HCT116 (cell line): ENCODE results near the gene MRPL33.

Experiments
- CEBPB ChIP-seq: IDR thresholded peaks from 2 replicates; pipeline ENCODE4 v1.6.1; 2012; ENCODE audit warnings: low read depth
- ELF1 ChIP-seq: IDR thresholded peaks from 2 replicates; pipeline ENCODE4 v1.6.1; 2012; ENCODE audit warnings: low read depth, borderline replicate concordance
- FOSL1 ChIP-seq: IDR thresholded peaks from 2 replicates; pipeline ENCODE4 v1.6.1; 2012; ENCODE audit warnings: low read depth
- POLR2AphosphoS5 ChIP-seq: IDR thresholded peaks from 2 replicates; pipeline ENCODE4 v1.6.1; 2011; ENCODE audit warnings: mild to moderate bottlenecking, low read depth, low read length, moderate library complexity
- RAD21 ChIP-seq: IDR thresholded peaks from 2 replicates; pipeline ENCODE4 v1.6.1; 2012; ENCODE audit warnings: low read depth, mild to moderate bottlenecking
- TF ChIP-seq, protein P1 (sequence below), 3 experiments: fragments of 200-600 bp in 1 of 3; sonication (generic) in 1 of 3; IDR thresholded peaks in 2 of 3; conservative IDR thresholded peaks in 1 of 3; 2 replicates each; pipeline ENCODE4 v1.5.1; 2012 to 2017; ENCODE audit warnings: low read depth in 2 of 3, low read length in 2 of 3, antibody characterized with exemption in 1 of 3, borderline replicate concordance in 1 of 3, control low read depth in 1 of 3, mild to moderate bottlenecking in 1 of 3, mixed read lengths in 1 of 3, mixed run types in 1 of 3, moderate library complexity in 1 of 3; ENCODE audit not compliant: insufficient read depth in 1 of 3

DNA sequence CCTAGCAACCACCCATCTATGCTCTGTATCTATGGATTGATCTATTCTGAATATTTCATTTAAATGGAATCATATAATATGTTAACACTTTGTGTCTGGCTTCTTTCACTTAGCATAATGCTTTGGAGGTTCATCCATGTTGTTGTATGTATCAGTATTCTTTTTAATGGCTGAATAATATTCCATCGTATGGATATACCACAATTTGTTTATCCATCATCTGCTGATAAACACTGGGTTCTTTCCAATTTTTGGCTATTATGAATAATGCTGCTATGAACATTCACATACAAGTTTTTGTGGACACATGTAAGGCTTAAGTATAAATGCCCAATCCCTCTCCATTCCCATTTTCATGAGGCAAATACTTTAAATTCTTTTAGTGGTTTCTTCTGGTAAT is 52.9 kb downstream of the MRPL33 start:
- TF ChIP-seq, protein P1, sequence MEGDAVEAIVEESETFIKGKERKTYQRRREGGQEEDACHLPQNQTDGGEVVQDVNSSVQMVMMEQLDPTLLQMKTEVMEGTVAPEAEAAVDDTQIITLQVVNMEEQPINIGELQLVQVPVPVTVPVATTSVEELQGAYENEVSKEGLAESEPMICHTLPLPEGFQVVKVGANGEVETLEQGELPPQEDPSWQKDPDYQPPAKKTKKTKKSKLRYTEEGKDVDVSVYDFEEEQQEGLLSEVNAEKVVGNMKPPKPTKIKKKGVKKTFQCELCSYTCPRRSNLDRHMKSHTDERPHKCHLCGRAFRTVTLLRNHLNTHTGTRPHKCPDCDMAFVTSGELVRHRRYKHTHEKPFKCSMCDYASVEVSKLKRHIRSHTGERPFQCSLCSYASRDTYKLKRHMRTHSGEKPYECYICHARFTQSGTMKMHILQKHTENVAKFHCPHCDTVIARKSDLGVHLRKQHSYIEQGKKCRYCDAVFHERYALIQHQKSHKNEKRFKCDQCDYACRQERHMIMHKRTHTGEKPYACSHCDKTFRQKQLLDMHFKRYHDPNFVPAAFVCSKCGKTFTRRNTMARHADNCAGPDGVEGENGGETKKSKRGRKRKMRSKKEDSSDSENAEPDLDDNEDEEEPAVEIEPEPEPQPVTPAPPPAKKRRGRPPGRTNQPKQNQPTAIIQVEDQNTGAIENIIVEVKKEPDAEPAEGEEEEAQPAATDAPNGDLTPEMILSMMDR (IDR thresholded peaks at IDR 0.05 in 2 of 3, conservative IDR thresholded peaks at IDR 0.05 in 1 of 3; ENCODE audit: borderline replicate concordance in 1 of 3, insufficient read depth in 1 of 3, low read depth in 2 of 3, low read length in 2 of 3), result no peak
- no peak for TF ChIP-seq FOSL1
- TF ChIP-seq ELF1, result no peak
- no peak for TF ChIP-seq RAD21
- TF ChIP-seq POLR2AphosphoS5, result no peak
- no peak for TF ChIP-seq CEBPB
